Measurements from ENCODE around the gene NFYA.
"Not testable (repeated sequence)": the region's sequence is repeated elsewhere in the genome, so short reads cannot be mapped to it uniquely, and the experiment has no call there.

NFYA gene

DNA sequence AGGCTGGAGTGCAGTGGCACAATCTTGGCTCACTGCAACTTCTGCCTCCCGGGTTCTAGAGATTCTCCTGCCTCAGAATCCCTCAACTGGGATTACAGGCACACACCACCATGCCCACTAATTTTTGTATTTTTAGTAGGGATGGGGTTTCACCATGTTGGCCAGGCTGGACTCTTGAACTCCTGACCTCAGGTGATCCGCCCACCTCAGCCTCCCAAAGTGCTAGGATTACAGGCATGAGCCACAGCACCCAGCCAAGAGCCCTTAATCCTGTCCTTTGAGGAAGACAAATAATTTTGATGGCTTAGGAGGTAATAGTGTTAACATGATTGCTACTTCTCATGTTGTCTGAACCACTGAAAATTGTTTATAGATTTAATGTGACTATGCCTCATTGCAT lies 42.3 kb downstream of the NFYA start:
- not testable (repeated sequence) for DNase-seq (ENCODE audit: low read depth, low spot score)

- no peak for DNase-seq (ENCODE audit: low read depth, low spot score)
Observed at GRCh38 chr6:41119508-41119907, 46.7 kb downstream of the NFYA start.

GRCh38 chr6:41120058-41120457 lies 47.3 kb downstream of the NFYA start:
- no peak for DNase-seq (ENCODE audit: low read depth, low spot score)

GRCh38 chr6:41122373-41122772 lies 49.6 kb downstream of the NFYA start:
- no peak for DNase-seq (ENCODE audit: low read depth, low spot score)

GRCh38 chr6:41122918-41123317 lies 50.1 kb downstream of the NFYA start:
- no peak for DNase-seq (ENCODE audit: low read depth, low spot score)

DNA sequence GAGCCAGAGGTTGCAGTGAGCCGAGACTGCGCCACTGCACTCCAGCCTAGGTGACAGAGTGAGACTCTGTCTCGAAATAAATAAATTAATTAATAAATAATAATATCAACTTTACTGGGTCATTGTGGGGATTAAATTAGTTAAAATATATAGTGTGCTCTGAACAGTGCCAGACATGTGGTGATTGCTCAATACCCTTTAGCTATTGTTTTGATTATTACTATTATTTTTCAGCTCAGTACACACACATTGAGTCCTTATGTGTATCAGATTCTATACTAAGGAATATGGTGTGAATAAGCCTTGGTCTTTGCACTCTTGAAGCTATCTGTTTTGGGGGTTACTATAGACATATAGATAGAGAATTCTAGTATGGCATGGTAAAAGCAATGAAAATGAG lies 52.5 kb downstream of the NFYA start:
- no peak for DNase-seq (ENCODE audit: low read depth, low spot score)

- no peak for DNase-seq (ENCODE audit: low read depth, low spot score)
Observed at GRCh38 chr6:41132254-41132653, 59.5 kb downstream of the NFYA start.

DNA sequence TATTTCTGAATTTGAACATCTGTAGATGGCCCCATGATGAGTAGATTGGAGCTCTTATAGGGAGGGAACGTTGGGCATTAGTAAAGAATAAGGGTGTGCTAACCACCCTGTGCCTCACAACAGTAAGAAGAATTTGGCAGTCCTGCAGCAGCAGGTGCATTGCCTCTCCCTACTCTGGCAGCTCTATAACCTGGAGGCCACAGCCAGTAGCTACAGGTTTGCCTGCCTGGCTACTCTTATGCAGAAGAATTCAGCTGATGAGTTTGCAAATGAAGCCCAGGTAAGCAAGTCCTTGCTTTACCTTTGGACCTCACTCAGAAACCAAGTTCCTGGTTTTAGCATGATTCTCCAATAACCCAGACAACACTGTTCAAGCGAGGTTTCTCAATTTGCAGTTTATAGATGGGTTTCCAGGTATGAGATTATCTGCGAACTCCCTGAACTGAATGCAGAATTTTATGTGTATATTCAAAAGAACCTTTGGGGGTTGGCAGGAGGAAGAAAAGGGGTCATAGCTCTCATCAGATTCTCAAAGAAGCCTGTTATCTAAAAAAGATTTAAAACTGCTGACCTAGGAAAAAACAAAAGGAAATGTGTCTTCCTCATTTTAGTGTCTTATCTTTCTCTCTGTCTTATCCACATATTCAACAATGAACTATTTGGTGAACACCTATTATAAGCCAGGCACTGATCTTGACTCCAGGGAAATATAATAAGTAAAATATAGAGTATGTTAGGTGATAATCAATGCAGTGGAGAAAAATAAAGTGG lies 62.5 kb downstream of the NFYA start:
- DNase-seq (ENCODE audit: low read depth, low spot score), result no peak

DNA sequence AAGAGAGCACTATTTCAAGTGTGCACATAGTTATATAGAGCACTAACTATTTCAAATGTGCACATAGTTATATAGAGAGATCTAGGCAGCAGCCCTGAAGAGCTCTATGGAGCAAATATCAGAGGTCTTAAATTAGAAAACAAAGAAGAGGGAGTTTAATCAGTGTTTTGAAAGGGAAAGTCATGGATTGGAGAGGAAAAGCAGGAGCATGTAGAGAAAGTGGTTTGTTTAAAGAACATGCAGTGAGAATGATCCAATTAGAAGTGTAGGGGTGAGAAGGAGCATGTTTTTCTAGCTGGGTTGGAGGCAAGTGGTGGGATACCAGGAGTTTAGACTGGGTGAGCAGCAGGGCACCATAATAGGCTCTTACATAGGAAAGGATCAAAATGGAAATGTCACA lies 64.1 kb downstream of the NFYA start:
- DNase-seq (ENCODE audit: low read depth, low spot score), result no peak

DNA sequence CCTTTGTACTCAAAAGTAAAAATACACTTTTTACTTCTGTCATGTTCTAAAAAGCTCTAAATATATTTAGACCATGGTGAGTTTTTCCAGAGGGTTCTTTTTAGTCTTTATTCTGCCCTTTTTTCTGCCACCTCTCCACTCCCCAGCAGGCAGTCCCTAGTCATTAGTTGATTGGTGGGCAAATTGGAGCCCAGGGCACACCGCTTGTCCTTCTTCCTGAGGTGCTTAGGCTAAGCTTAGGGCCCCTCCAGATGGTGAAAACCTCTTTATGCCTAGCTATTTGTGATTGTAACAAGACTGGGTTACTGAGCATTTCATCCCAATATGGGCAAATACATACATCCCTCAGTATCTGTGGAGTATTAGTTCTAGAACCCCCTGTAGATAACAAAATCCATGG lies 75.1 kb downstream of the NFYA start:
- DNase-seq (ENCODE audit: low read depth, low spot score), result no peak
